HG03103 (cell line): ENCODE results near the gene OR11A1.

Experiments used
- ATAC-seq: cut with Tn5 transposase; IDR thresholded peaks from one replicate; pipeline ENCODE4 v1.9.1; 2021; ENCODE audit warnings: low read depth; ENCODE audit not compliant: unreplicated experiment

The OR11A1 gene

GRCh38 chr6:29403801-29404200 is 53.1 kb downstream of the OR11A1 start:
- ATAC-seq = no peak

GRCh38 chr6:29399525-29399924 is 57.3 kb downstream of the OR11A1 start:
- ATAC-seq = no peak

- ATAC-seq = no peak
Observed at GRCh38 chr6:29395331-29395730, 61.5 kb downstream of the OR11A1 start, which contains the start of gene OR12D2. Gene OR12D2 (plus strand): TSS chr6:29395631. CDS start chr6:29396700, 1,069 bp downstream.

GRCh38 chr6:29388533-29388932 is 68.3 kb downstream of the OR11A1 start:
- ATAC-seq = no peak

GRCh38 chr6:29376003-29376402 is 80.9 kb downstream of the OR11A1 start:
- ATAC-seq = no peak
